Measurements from ENCODE around the gene MEX3B. TPM values are rescaled to one million over a fixed set of nuclear protein-coding genes. Genes with fewer than 3 reads are reported as not detected.

Gene MEX3B
- polyA plus RNA-seq, 1 of the 3 experiments (the other 2 are of a cell fraction): 9.3 TPM

DNA sequence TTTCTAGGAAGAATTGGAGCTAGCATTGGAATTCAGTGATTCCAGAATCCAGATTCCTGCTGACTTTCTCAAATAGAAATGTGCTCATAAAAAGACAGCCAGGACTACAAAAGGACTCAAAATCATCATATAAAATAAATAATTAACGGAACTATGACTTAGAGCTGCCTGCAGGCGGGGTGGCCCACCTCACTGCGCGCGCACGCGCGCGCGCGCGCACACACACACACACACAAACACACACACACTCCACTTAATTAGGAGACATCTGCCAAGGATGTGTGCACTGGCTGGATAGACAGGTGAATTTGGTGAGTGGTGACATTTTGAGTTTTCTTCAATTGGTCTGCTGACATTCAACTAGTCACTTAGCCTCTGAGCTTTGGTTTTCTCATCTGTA is 6.9 kb upstream of the MEX3B start (continued):
- TF ChIP-seq SIN3A (IDR thresholded peaks at IDR 0.05; ENCODE audit: borderline replicate concordance, low read depth, low read length) (no peak), USF1 (IDR thresholded peaks at IDR 0.05; ENCODE audit: borderline replicate concordance, low read depth) (no peak), RAD21 (IDR thresholded peaks at IDR 0.05; ENCODE audit: low read length) (no peak)

- Histone ChIP-seq H2AFZ (ENCODE audit: low read depth) (no peak overlapping the region), H3K9ac (no peak overlapping the region), H3K36me3 (replicated peaks in 1 of 2; ENCODE audit: control insufficient read depth in 1 of 2, insufficient read depth in 2 of 2, low read length in 1 of 2) (no peaks in the 10 kb centered on the region), H3K27me3 (ENCODE audit: insufficient read depth) (no peaks in the 10 kb centered on the region), H3K9me3 (no peaks in the 10 kb centered on the region), H3K79me2 (ENCODE audit: insufficient read depth) (no peaks in the 10 kb centered on the region), H3K9me2 (no peaks in the 10 kb centered on the region), H4K20me1 (ENCODE audit: insufficient read depth) (no peaks in the 10 kb centered on the region), H3K4me1 (ENCODE audit: control insufficient read depth in 1 of 2, insufficient read depth in 2 of 2, low read depth in 1 of 2, low read length in 1 of 2) (peaks cover 0 to 7% of the 10 kb centered on the region in 2 experiments; a peak in 1 of 4 replicates), H3K4me2 (no peak overlapping the region), H3K4me3 (ENCODE audit: low read depth in 2 of 2, low read length in 1 of 2) (no peak overlapping the region), H3K27ac (ENCODE audit: low read depth in 2 of 2, low read length in 1 of 2) (no peak overlapping the region), H3F3A (replicated peaks; ENCODE audit: insufficient read depth) (peaks cover 6% of the 10 kb centered on the region)
- 85% methylated on average over 6 of the region's 6 CpGs for WGBS (ENCODE audit: low lambda C conversion rate)
- ChIA-PET POLR2A (no interaction called here), CTCF (no interaction called here)
- DNase-seq: no peak
- TF ChIP-seq FOXJ3 (CRISPR knock-in tag; IDR thresholded peaks at IDR 0.05) (no peak), FOXM1 (IDR thresholded peaks at IDR 0.05; ENCODE audit: low read depth) (no peak), RCOR1 (IDR thresholded peaks at IDR 0.05; ENCODE audit: low read length) (no peak)
- TF ChIP-seq, protein P1, sequence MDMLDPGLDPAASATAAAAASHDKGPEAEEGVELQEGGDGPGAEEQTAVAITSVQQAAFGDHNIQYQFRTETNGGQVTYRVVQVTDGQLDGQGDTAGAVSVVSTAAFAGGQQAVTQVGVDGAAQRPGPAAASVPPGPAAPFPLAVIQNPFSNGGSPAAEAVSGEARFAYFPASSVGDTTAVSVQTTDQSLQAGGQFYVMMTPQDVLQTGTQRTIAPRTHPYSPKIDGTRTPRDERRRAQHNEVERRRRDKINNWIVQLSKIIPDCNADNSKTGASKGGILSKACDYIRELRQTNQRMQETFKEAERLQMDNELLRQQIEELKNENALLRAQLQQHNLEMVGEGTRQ (IDR thresholded peaks at IDR 0.05; ENCODE audit: borderline replicate concordance, low read depth, low read length): no peak
These were observed 5.8 kb upstream of the MEX3B start for GRCh38 chr15:82051664-82052063.

DNA sequence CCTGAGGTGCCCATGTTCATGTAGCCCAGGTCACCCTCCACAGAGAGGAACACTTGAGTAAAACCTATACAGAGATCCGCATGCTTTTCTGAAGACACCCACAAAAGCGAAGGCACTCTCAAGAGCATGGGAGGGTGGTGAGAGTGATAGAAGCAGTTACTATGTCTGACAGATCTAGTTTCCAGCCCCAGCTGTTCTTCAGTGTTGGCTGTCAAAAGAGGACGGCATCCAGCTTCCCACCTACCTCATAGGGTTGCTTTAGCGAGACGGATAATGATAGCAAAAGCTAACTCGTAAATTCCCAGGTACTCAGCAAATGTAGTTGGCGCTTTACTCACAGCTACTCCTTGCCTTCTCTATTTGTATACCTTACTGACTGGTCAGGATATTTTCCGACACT is 3.0 kb upstream of the MEX3B start:
- CTCF ChIA-PET: interaction anchor here (0.8 to 4.7 kb wide), 7 partner anchors 9 to 638 kb away, joined by 3 to 29 read pairs (median 5); no protein-coding TSS in a partner anchor
- Histone ChIP-seq H3K27me3 (ENCODE audit: insufficient read depth) (no peaks in the 10 kb centered on the region), H3K9me3 (no peaks in the 10 kb centered on the region), H3K79me2 (ENCODE audit: insufficient read depth) (peaks cover 17% of the 10 kb centered on the region), H3K4me2 (no peak overlapping the region), H4K20me1 (ENCODE audit: insufficient read depth) (peaks cover 5% of the 10 kb centered on the region), H3F3A (replicated peaks; ENCODE audit: insufficient read depth) (peaks cover 12% of the 10 kb centered on the region), H3K9ac (no peak overlapping the region), H3K27ac (ENCODE audit: low read depth in 2 of 2, low read length in 1 of 2) (no peak overlapping the region), H3K4me3 (ENCODE audit: low read depth in 2 of 2, low read length in 1 of 2) (no peak overlapping the region), H3K9me2 (no peaks in the 10 kb centered on the region), H2AFZ (ENCODE audit: low read depth) (no peak overlapping the region), H3K36me3 (replicated peaks in 1 of 2; ENCODE audit: control insufficient read depth in 1 of 2, insufficient read depth in 2 of 2, low read length in 1 of 2) (no peaks in the 10 kb centered on the region), H3K4me1 (ENCODE audit: control insufficient read depth in 1 of 2, insufficient read depth in 2 of 2, low read depth in 1 of 2, low read length in 1 of 2) (peaks cover 0 to 9% of the 10 kb centered on the region in 2 experiments; a peak in 1 of 4 replicates)
- POLR2A ChIA-PET: no interaction called here
- 94% methylated on average over 8 of the region's 8 CpGs for WGBS (ENCODE audit: low lambda C conversion rate)
- no peak for DNase-seq
- TF ChIP-seq NFIC (IDR thresholded peaks at IDR 0.05; ENCODE audit: borderline replicate concordance) (no peak), MXI1 (IDR thresholded peaks at IDR 0.05; ENCODE audit: low read depth, low read length) (no peak), GATA2 (CRISPR knock-in tag; IDR thresholded peaks at IDR 0.05) (no peak)
